ENCODE results near the gene KCNAB1. TPM values are rescaled to one million over a fixed set of nuclear protein-coding genes. Genes with fewer than 3 reads are reported as not detected.

KCNAB1 gene
- total RNA-seq, 3 donors from 2014 or later (not counting 1 experiment from before 2014, with no cell fraction given): not detected

- Mint-ChIP-seq H3K27ac (no peak overlapping the region), H3K4me1 (no peaks in the 10 kb centered on the region), H3K9me3 (no peaks in the 10 kb centered on the region), H3K27me3 (ENCODE audit: low read depth in 2 of 2) (peaks cover 8 to 35% of the 10 kb centered on the region in 2 donors), H3K36me3 (no peaks in the 10 kb centered on the region), H3K4me3 (no peak overlapping the region)
- DNase-seq (no peak), ATAC-seq (no peak)
- H3K4me3 ChIP-seq (ENCODE audit: low read length): no peak overlapping the region
- no peak for TF ChIP-seq CTCF (IDR thresholded peaks at IDR 0.05)
- H3K9me3 ChIP-seq (ENCODE audit: control insufficient read depth, insufficient read depth, low read length): no peaks in the 10 kb centered on the region
- no peaks in the 10 kb centered on the region for H3K36me3 ChIP-seq (ENCODE audit: control insufficient read depth, insufficient read depth, low read length)
- H3K27me3 ChIP-seq (ENCODE audit: control insufficient read depth, insufficient read depth, low read length): no peaks in the 10 kb centered on the region
- no peaks in the 10 kb centered on the region for H3K4me1 ChIP-seq (ENCODE audit: control insufficient read depth, insufficient read depth, low read length)
- WGBS (ENCODE audit: insufficient coverage): 83% methylated on average over 3 of the region's 7 CpGs
- no peak overlapping the region for H3K27ac ChIP-seq (ENCODE audit: low read length)
- intact Hi-C loops (cut with micrococcal nuclease): no loop called here
These were observed 256.9 kb downstream of the KCNAB1 start for GRCh38 chr3:156377266-156377665.

GRCh38 chr3:156377718-156378117, 257.3 kb downstream of the KCNAB1 start:
- 90% methylated on average over 7 of the region's 7 CpGs for WGBS (ENCODE audit: insufficient coverage)
- H3K9me3 Mint-ChIP-seq: no peaks in the 10 kb centered on the region
- H3K27ac Mint-ChIP-seq: no peak overlapping the region
- Histone ChIP-seq H3K36me3 (ENCODE audit: control insufficient read depth, insufficient read depth, low read length) (no peaks in the 10 kb centered on the region), H3K4me3 (ENCODE audit: low read length) (no peak overlapping the region), H3K4me1 (ENCODE audit: control insufficient read depth, insufficient read depth, low read length) (no peaks in the 10 kb centered on the region), H3K27me3 (ENCODE audit: control insufficient read depth, insufficient read depth, low read length) (no peaks in the 10 kb centered on the region), H3K27ac (ENCODE audit: low read length) (no peak overlapping the region), H3K9me3 (ENCODE audit: control insufficient read depth, insufficient read depth, low read length) (no peaks in the 10 kb centered on the region)
- H3K4me3 Mint-ChIP-seq: no peak overlapping the region
- no peak for DNase-seq
- H3K27me3 Mint-ChIP-seq (ENCODE audit: low read depth in 2 of 2): peaks cover 8 to 35% of the 10 kb centered on the region in 2 donors
- intact Hi-C loops (cut with micrococcal nuclease): no loop called here
- H3K4me1 Mint-ChIP-seq: no peaks in the 10 kb centered on the region
- ATAC-seq: no peak
- no peak for TF ChIP-seq CTCF (IDR thresholded peaks at IDR 0.05)
- no peaks in the 10 kb centered on the region for H3K36me3 Mint-ChIP-seq

GRCh38 chr3:156378871-156379270, 258.5 kb downstream of the KCNAB1 start:
- H3K27me3 Mint-ChIP-seq (ENCODE audit: low read depth in 2 of 2): peaks cover 8 to 35% of the 10 kb centered on the region in 2 donors
- no peak for TF ChIP-seq CTCF (IDR thresholded peaks at IDR 0.05)
- intact Hi-C loops (cut with micrococcal nuclease): no loop called here
- WGBS (ENCODE audit: insufficient coverage): 90% methylated on average over 3 of the region's 3 CpGs
- H3K36me3 ChIP-seq (ENCODE audit: control insufficient read depth, insufficient read depth, low read length): no peaks in the 10 kb centered on the region
- no peaks in the 10 kb centered on the region for H3K4me1 ChIP-seq (ENCODE audit: control insufficient read depth, insufficient read depth, low read length)
- no peaks in the 10 kb centered on the region for H3K9me3 ChIP-seq (ENCODE audit: control insufficient read depth, insufficient read depth, low read length)
- no peak overlapping the region for H3K4me3 Mint-ChIP-seq
- no peaks in the 10 kb centered on the region for H3K9me3 Mint-ChIP-seq
- no peaks in the 10 kb centered on the region for H3K4me1 Mint-ChIP-seq
- ATAC-seq: no peak
- H3K4me3 ChIP-seq (ENCODE audit: low read length): no peak overlapping the region
- H3K36me3 Mint-ChIP-seq: no peaks in the 10 kb centered on the region
- DNase-seq: no peak
- H3K27ac ChIP-seq (ENCODE audit: low read length): no peak overlapping the region
- no peaks in the 10 kb centered on the region for H3K27me3 ChIP-seq (ENCODE audit: control insufficient read depth, insufficient read depth, low read length)
- no peak overlapping the region for H3K27ac Mint-ChIP-seq

GRCh38 chr3:156379327-156379726, 258.9 kb downstream of the KCNAB1 start:
- Histone ChIP-seq H3K36me3 (ENCODE audit: control insufficient read depth, insufficient read depth, low read length) (no peaks in the 10 kb centered on the region), H3K9me3 (ENCODE audit: control insufficient read depth, insufficient read depth, low read length) (no peaks in the 10 kb centered on the region), H3K27me3 (ENCODE audit: control insufficient read depth, insufficient read depth, low read length) (no peaks in the 10 kb centered on the region), H3K4me3 (ENCODE audit: low read length) (no peak overlapping the region), H3K27ac (ENCODE audit: low read length) (no peak overlapping the region), H3K4me1 (ENCODE audit: control insufficient read depth, insufficient read depth, low read length) (no peaks in the 10 kb centered on the region)
- no peak for DNase-seq
- no peaks in the 10 kb centered on the region for H3K9me3 Mint-ChIP-seq
- no peaks in the 10 kb centered on the region for H3K4me1 Mint-ChIP-seq
- 75% methylated on average over 1 of the region's 1 CpG for WGBS (ENCODE audit: insufficient coverage)
- H3K27me3 Mint-ChIP-seq (ENCODE audit: low read depth in 2 of 2): peaks cover 9 to 35% of the 10 kb centered on the region in 2 donors
- TF ChIP-seq CTCF (IDR thresholded peaks at IDR 0.05): no peak
- no peak overlapping the region for H3K4me3 Mint-ChIP-seq
- ATAC-seq: no peak
- intact Hi-C loops (cut with micrococcal nuclease): no loop called here
- H3K27ac Mint-ChIP-seq: no peak overlapping the region
- H3K36me3 Mint-ChIP-seq: no peaks in the 10 kb centered on the region

All from natural killer cell (primary cell).